Keratinocyte (primary cell): ENCODE results near the gene H2AZ2. TPM values are rescaled to one million over a fixed set of nuclear protein-coding genes. Genes with fewer than 3 reads are reported as not detected.

Experiments used
- DNase-seq: peaks from one replicate; pipeline ENCODE4 v3.0.0-alpha.2; 2011; ENCODE audit warnings: low read depth, missing footprints, low spot score
- FAIRE-seq: peaks from 2 replicates; lab custom pipeline; 2011; peaks lifted over from hg19 to GRCh38; lab: Jason Lieb, UNC
- H2AFZ ChIP-seq: 2 replicates; pipeline ENCODE4 v1.6.0; 2012; ENCODE audit warnings: low read length, control low read depth, inconsistent platforms; ENCODE audit not compliant: control insufficient read depth
- H3K27ac ChIP-seq: 2 replicates; pipeline ENCODE4 v1.5.1; 2011; ENCODE audit warnings: low read length; ENCODE audit not compliant: control insufficient read depth, insufficient read depth
- H3K27me3 ChIP-seq: 3 replicates; pipeline ENCODE4 v1.6.0; 2011; ENCODE audit warnings: low read length; ENCODE audit not compliant: control insufficient read depth, insufficient read depth; ENCODE audit errors: extremely low read depth
- H3K36me3 ChIP-seq, 2 experiments: 2 replicates in 1 of 2; 3 replicates in 1 of 2; pipeline ENCODE4 v1.5.1; 2011; ENCODE audit warnings: low read length in 2 of 2, mild to moderate bottlenecking in 1 of 2; ENCODE audit not compliant: control insufficient read depth in 2 of 2, insufficient read depth in 2 of 2; ENCODE audit errors: extremely low read depth in 1 of 2
- H3K4me1 ChIP-seq: 3 replicates; pipeline ENCODE4 v1.5.1; 2011; ENCODE audit warnings: low read length; ENCODE audit not compliant: control insufficient read depth, insufficient read depth; ENCODE audit errors: extremely low read depth
- H3K4me2 ChIP-seq: 3 replicates; pipeline ENCODE4 v1.6.0; 2011; ENCODE audit warnings: low read depth, low read length; ENCODE audit not compliant: control insufficient read depth, insufficient read depth; ENCODE audit errors: extremely low read depth
- H3K4me3 ChIP-seq, 3 experiments: fragments of 200-600 bp in 1 of 3; sonication (generic) in 1 of 3; 2 replicates in 2 of 3; 3 replicates in 1 of 3; pipeline ENCODE4 v1.5.1; 2011 to 2016; ENCODE audit warnings: low read length in 3 of 3, mild to moderate bottlenecking in 3 of 3, control low read depth in 2 of 3, inconsistent platforms in 1 of 3, low read depth in 1 of 3, mixed read lengths in 1 of 3, mixed run types in 1 of 3, moderate library complexity in 1 of 3; ENCODE audit not compliant: control insufficient read depth in 2 of 3, insufficient read depth in 2 of 3; ENCODE audit errors: extremely low read depth in 1 of 3
- H3K79me2 ChIP-seq: 2 replicates; pipeline ENCODE4 v1.6.0; 2012; ENCODE audit warnings: low read length; ENCODE audit not compliant: control insufficient read depth, insufficient read depth
- H3K9ac ChIP-seq: 3 replicates; pipeline ENCODE4 v1.6.0; 2011; ENCODE audit warnings: low read length; ENCODE audit not compliant: control insufficient read depth, insufficient read depth; ENCODE audit errors: extremely low read depth
- H3K9me1 ChIP-seq: 3 replicates; pipeline ENCODE4 v1.6.0; 2011; ENCODE audit warnings: low read length; ENCODE audit not compliant: control insufficient read depth, insufficient read depth; ENCODE audit errors: extremely low read depth
- H3K9me3 ChIP-seq: 2 replicates; pipeline ENCODE4 v1.5.1; 2012; ENCODE audit warnings: low read depth, low read length; ENCODE audit not compliant: control insufficient read depth
- H4K20me1 ChIP-seq: 3 replicates; pipeline ENCODE4 v1.6.0; 2011; ENCODE audit warnings: low read length; ENCODE audit not compliant: control insufficient read depth, insufficient read depth; ENCODE audit errors: extremely low read depth
- EZH2 ChIP-seq: IDR thresholded peaks from one replicate; pipeline ENCODE4 v1.6.1; 2012; ENCODE audit warnings: inconsistent platforms, mild to moderate bottlenecking, low read length, moderate library complexity
- dilution Hi-C: fragments of 300-500 bp; cut with MboI; formaldehyde crosslinking; loops from one replicate; pipeline ENCODE4 v1.7.0; 2020; ENCODE audit warnings: low sequenced_read_pairs; ENCODE audit not compliant: extremely low pct_ligation_motif_present
- polyA plus RNA-seq, 5 experiments: library from polyadenylated mRNA; depleted of rRNA in 3 of 5; stranded (reverse) in 3 of 5; stranded (forward) in 1 of 5; unstranded in 1 of 5; fragments of >200 nt; gene quantifications; 1 replicate in 1 of 5; 2 replicates in 3 of 5; 3 replicates in 1 of 5; pipeline versions ENCODE4 v1.2.1 to v1.2.3, GENCODE V29; 2011 to 2012; ENCODE audit warnings: missing spikeins in 2 of 5, low read depth in 1 of 5, low replicate concordance in 1 of 5
- TF ChIP-seq, protein P1 (sequence below), 3 experiments: IDR thresholded peaks in 1 of 3; conservative IDR thresholded peaks in 1 of 3; optimal IDR thresholded peaks in 1 of 3; 2 replicates in 2 of 3; 3 replicates in 1 of 3; pipeline versions ENCODE3 to v1.5.1; 2011; ENCODE audit warnings: low read length in 3 of 3, mild to moderate bottlenecking in 3 of 3, moderate library complexity in 2 of 3, control low read depth in 1 of 3, inconsistent platforms in 1 of 3; ENCODE audit not compliant: insufficient read depth in 2 of 3; ENCODE audit errors: extremely low read depth in 1 of 3

Gene H2AZ2
- polyA plus RNA-seq, 1 donor (not counting 4 experiments of a cell fraction or from before 2014, with no cell fraction given): 131 TPM

DNA sequence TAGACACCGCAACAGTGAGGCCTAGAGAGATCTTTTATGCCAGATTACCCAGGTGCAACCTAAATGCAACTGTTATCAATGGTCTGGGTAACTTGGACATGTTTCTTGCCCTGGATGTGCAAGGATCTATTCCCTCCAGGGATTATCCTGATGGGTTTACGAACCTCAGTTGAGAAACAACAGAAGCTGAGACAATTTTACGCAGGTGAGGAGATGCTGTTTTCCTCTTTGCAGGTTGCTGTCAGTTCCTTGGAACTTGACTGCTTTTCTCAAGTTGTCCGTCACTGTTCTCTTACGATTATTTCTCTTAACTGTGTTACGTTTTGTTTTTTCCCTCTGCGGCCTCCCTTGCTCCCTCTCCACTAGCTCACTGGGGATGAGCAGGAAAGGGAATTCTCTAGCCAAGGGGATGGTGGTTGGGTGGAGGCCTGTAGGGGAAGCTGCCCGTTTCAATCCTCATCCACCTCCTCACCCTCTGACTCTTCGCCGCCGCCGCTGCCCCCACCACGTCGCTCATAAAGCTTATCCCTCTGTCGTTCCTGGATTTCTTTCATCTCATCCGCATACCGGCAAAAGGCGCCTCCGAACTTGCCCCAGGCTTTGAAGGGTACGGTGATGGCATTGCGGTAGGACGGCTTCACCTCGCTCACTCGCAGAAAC lies 36.2 kb upstream of the H2AZ2 start:
- peak overlapping the region; percentile 88 for H3K9ac ChIP-seq
- FAIRE-seq (no peak), DNase-seq (no peak)
- peaks cover 39% of the 10 kb centered on the region for H3K4me1 ChIP-seq
- H3K4me2 ChIP-seq: peak overlapping the region; percentile 91
- H3K27ac ChIP-seq: peak overlapping the region; percentile 79
- no peaks in the 10 kb centered on the region for H3K36me3 ChIP-seq
- peak overlapping the region; percentile 61 to 78 (median 68) for H3K4me3 ChIP-seq
- dilution Hi-C loops: no loop called here
- no peaks in the 10 kb centered on the region for H3K9me1 ChIP-seq
- TF ChIP-seq, protein P1, sequence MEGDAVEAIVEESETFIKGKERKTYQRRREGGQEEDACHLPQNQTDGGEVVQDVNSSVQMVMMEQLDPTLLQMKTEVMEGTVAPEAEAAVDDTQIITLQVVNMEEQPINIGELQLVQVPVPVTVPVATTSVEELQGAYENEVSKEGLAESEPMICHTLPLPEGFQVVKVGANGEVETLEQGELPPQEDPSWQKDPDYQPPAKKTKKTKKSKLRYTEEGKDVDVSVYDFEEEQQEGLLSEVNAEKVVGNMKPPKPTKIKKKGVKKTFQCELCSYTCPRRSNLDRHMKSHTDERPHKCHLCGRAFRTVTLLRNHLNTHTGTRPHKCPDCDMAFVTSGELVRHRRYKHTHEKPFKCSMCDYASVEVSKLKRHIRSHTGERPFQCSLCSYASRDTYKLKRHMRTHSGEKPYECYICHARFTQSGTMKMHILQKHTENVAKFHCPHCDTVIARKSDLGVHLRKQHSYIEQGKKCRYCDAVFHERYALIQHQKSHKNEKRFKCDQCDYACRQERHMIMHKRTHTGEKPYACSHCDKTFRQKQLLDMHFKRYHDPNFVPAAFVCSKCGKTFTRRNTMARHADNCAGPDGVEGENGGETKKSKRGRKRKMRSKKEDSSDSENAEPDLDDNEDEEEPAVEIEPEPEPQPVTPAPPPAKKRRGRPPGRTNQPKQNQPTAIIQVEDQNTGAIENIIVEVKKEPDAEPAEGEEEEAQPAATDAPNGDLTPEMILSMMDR (optimal IDR thresholded peaks at IDR 0.05 in 1 of 3, IDR thresholded peaks at IDR 0.05 in 1 of 3, conservative IDR thresholded peaks at IDR 0.05 in 1 of 3; ENCODE audit: extremely low read depth in 1 of 3, insufficient read depth in 2 of 3, low read length in 3 of 3): no peak
- TF ChIP-seq EZH2: no peak
- H4K20me1 ChIP-seq: peaks cover 14% of the 10 kb centered on the region
- H3K27me3 ChIP-seq: no peaks in the 10 kb centered on the region
- H3K9me3 ChIP-seq: no peaks in the 10 kb centered on the region
- peaks cover 60% of the 10 kb centered on the region for H3K79me2 ChIP-seq
- no peak overlapping the region for H2AFZ ChIP-seq

DNA sequence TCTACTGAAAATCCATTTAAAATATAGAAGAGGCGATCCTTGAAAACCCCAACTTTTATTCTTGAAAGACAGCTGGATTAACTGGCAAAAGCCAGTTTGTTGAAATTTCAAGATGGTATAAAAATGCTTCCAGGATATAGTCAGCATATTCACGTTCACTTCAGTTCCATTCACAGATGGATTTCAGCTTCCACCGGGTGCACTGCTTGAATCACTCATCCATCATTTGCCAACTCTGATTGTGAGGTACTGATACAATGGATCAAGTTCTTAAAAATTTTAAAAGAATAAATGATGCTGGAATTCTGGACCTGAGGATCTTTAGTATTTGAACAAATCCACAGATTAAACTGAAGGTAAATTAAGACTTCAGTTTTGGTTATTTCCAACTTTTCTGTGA lies 35.0 kb upstream of the H2AZ2 start:
- TF ChIP-seq, protein P1 (optimal IDR thresholded peaks at IDR 0.05 in 1 of 3, IDR thresholded peaks at IDR 0.05 in 1 of 3, conservative IDR thresholded peaks at IDR 0.05 in 1 of 3; ENCODE audit: extremely low read depth in 1 of 3, insufficient read depth in 2 of 3, low read length in 3 of 3): no peak
- no peak for TF ChIP-seq EZH2
- H3K9me1 ChIP-seq: no peaks in the 10 kb centered on the region
- H3K9ac ChIP-seq: peak overlapping the region; percentile 42
- peaks cover 60% of the 10 kb centered on the region for H3K79me2 ChIP-seq
- dilution Hi-C loops: no loop called here
- H3K36me3 ChIP-seq: no peaks in the 10 kb centered on the region
- DNase-seq (no peak), FAIRE-seq (peak; percentile 66)
- H3K4me1 ChIP-seq: peaks cover 39% of the 10 kb centered on the region
- peaks cover 14% of the 10 kb centered on the region for H4K20me1 ChIP-seq
- H3K4me3 ChIP-seq: peak overlapping the region; percentile 30 to 78 (median 71)
- peak overlapping the region; percentile 91 for H3K4me2 ChIP-seq
- H3K27me3 ChIP-seq: no peaks in the 10 kb centered on the region
- no peak overlapping the region for H3K27ac ChIP-seq
- no peak overlapping the region for H2AFZ ChIP-seq
- H3K9me3 ChIP-seq: no peaks in the 10 kb centered on the region
